ENCODE results near the gene GNPTAB. TPM values are rescaled to one million over a fixed set of nuclear protein-coding genes. Genes with fewer than 3 reads are reported as not detected.

Gene GNPTAB
- total and polyA plus RNA-seq, 2 of the 13 experiments (the other 11 are each of a cell fraction or from before 2014, with no cell fraction given), result 13.6 to 19.4 TPM

GRCh38 chr12:101696251-101697196 lies 134.2 kb downstream of the GNPTAB start (continued):
- TF ChIP-seq TGIF2 (CRISPR knock-in tag; IDR thresholded peaks at IDR 0.05), result peak; percentile 100
- no peak for TF ChIP-seq CSRNP1 (CRISPR knock-in tag; IDR thresholded peaks at IDR 0.05)
- TF ChIP-seq HOXA3 (CRISPR knock-in tag; IDR thresholded peaks at IDR 0.05), result peak; percentile 59; the same call in 1 of the 2 replicates
- TF ChIP-seq YEATS4 (CRISPR knock-in tag; IDR thresholded peaks at IDR 0.05; ENCODE audit: borderline replicate concordance), result peak; percentile 24; the same call in 1 of the 2 replicates
- peak; percentile 52; the same call in 1 of the 2 replicates for TF ChIP-seq MLX (CRISPR knock-in tag; IDR thresholded peaks at IDR 0.05)
- TF ChIP-seq ETV5 (CRISPR knock-in tag; IDR thresholded peaks at IDR 0.05; ENCODE audit: borderline replicate concordance), result no peak; the same call in 1 of the 2 replicates
- no peak for TF ChIP-seq CERS6 (CRISPR knock-in tag; IDR thresholded peaks at IDR 0.05)
- no peak; the same call in 1 of the 2 replicates for TF ChIP-seq BRF2 (CRISPR knock-in tag; IDR thresholded peaks at IDR 0.05)
- TF ChIP-seq ZBTB21 (CRISPR knock-in tag; IDR thresholded peaks at IDR 0.05), result no peak
- TF ChIP-seq HDAC1 (CRISPR knock-in tag; IDR thresholded peaks at IDR 0.05), result peak; percentile 80; the same call in 1 of the 2 replicates
- TF ChIP-seq BRCA1 (CRISPR knock-in tag; IDR thresholded peaks at IDR 0.05), result no peak
- no peak for TF ChIP-seq USF2 (IDR thresholded peaks at IDR 0.05; ENCODE audit: low read depth, low read length)
- no peak for TF ChIP-seq USF2 (CRISPR knock-in tag; IDR thresholded peaks at IDR 0.05; ENCODE audit: borderline replicate concordance)
- peak; percentile 1; the same call in 1 of the 2 replicates for TF ChIP-seq SMC3 (IDR thresholded peaks at IDR 0.05; ENCODE audit: low read length)
- TF ChIP-seq ZNF468 (CRISPR knock-in tag; IDR thresholded peaks at IDR 0.05), result no peak
- TF ChIP-seq HOMEZ (CRISPR knock-in tag; IDR thresholded peaks at IDR 0.05; ENCODE audit: low read depth), result no peak
- no peak for TF ChIP-seq IKZF1 (IDR thresholded peaks at IDR 0.05)
- TF ChIP-seq THYN1 (CRISPR knock-in tag; IDR thresholded peaks at IDR 0.05; ENCODE audit: borderline replicate concordance, low read depth), result no peak
- TF ChIP-seq GRHL1 (CRISPR knock-in tag; conservative IDR thresholded peaks at IDR 0.05), result no peak
